Left lung (tissue), 10 donors: ENCODE data around the gene LEMD1. TPM values are rescaled to one million over a fixed set of nuclear protein-coding genes. Genes with fewer than 3 reads are reported as not detected.

ENCODE experiments used
- ATAC-seq: fragments of 200-7000 bp; cut with Tn5 transposase; one replicate; pipeline ENCODE4 v1.9.1; 2020; ENCODE audit warnings: moderate library complexity
- DNase-seq, 4 donors: peaks; one replicate each; pipeline ENCODE4 v3.0.0-alpha.2; 2013 to 2020
- H3K27ac ChIP-seq, 2 donors: fragments of 200-600 bp; sonication (generic) in 1 of 2; one replicate each; pipeline versions ENCODE4 v1.5.0 to v1.8.0; 2020 to 2021
- H3K27me3 ChIP-seq, 2 donors: fragments of 200-600 bp; sonication (generic) in 1 of 2; one replicate each; pipeline versions ENCODE4 v1.5.0 to v1.8.0; 2020 to 2021
- H3K36me3 ChIP-seq, 2 donors: fragments of 200-600 bp; sonication (generic) in 1 of 2; one replicate each; pipeline versions ENCODE4 v1.5.0 to v1.8.0; 2020 to 2021
- H3K4me1 ChIP-seq, 2 donors: fragments of 200-600 bp; one replicate each; pipeline ENCODE4 v1.8.0; 2021
- H3K4me3 ChIP-seq, 2 donors: fragments of 200-600 bp; sonication (generic) in 1 of 2; one replicate each; pipeline versions ENCODE4 v1.5.0 to v1.8.0; 2020 to 2021; ENCODE audit warnings: mild to moderate bottlenecking in 1 of 2
- H3K9me3 ChIP-seq, 2 donors: fragments of 200-600 bp; sonication (generic) in 1 of 2; one replicate each; pipeline versions ENCODE4 v1.5.0 to v1.8.0; 2020 to 2021
- CTCF ChIP-seq, 2 donors: fragments of 200-600 bp; sonication (generic) in 1 of 2; IDR thresholded peaks; one replicate each; pipeline versions ENCODE4 v1.5.0 to v1.8.0; 2021; ENCODE audit warnings: antibody characterized with exemption in 2 of 2
- intact Hi-C, 2 donors: fragments of 100-400 bp; cut with DNase I; formaldehyde crosslinking; loops; one replicate each; pipeline versions ENCODE4 v1.11.2 to v1.14.2; 2022
- polyA plus RNA-seq, 6 donors: library from polyadenylated mRNA; unstranded; fragments of 120-200 nt; gene quantifications; one replicate each; pipeline ENCODE4 v1.2.1, GENCODE V29; 2013; ENCODE audit not compliant: insufficient read length in 6 of 6
- total RNA-seq, 2 donors: library from RNA; stranded (reverse); fragmentation: NEBNext Ultra II Directional; extraction: Animal tissue kit (Norgen Biotek cat#: 25700); gene quantifications; one replicate each; pipeline ENCODE4 v1.2.1, GENCODE V29; 2021
- donor health status: DM: no; HTN: yes; CAD: no.
- donor health status: DM: no; HTN: no; CAD: no.

The LEMD1 gene
- total and polyA plus RNA-seq, 8 donors = 2.1 to 4.4 (median 3.5) TPM

GRCh38 chr1:205358579-205358978 lies 63.3 kb downstream of the LEMD1 start:
- DNase-seq = no peak
- intact Hi-C loops = loop anchor here in 1 of 2 donors (10.0 kb wide), 1 partner anchor 126 kb away; no protein-coding TSS in a partner anchor
- Histone ChIP-seq H3K36me3 (no peaks in the 10 kb centered on the region), H3K4me1 (peaks cover 0 to 6% of the 10 kb centered on the region in 2 donors), H3K9me3 (no peaks in the 10 kb centered on the region), H3K27me3 (peaks cover 0 to 12% of the 10 kb centered on the region in 2 donors), H3K27ac (no peak overlapping the region), H3K4me3 (no peak overlapping the region)
- no peak for ATAC-seq
- no peak for TF ChIP-seq CTCF (IDR thresholded peaks at IDR 0.05)

GRCh38 chr1:205357567-205357966 lies 64.3 kb downstream of the LEMD1 start:
- H3K4me3 ChIP-seq = no peak overlapping the region
- no peak for TF ChIP-seq CTCF (IDR thresholded peaks at IDR 0.05)
- peaks cover 0 to 12% of the 10 kb centered on the region in 2 donors for H3K27me3 ChIP-seq
- H3K36me3 ChIP-seq = no peaks in the 10 kb centered on the region
- ATAC-seq (no peak), DNase-seq (no peak)
- no peak overlapping the region for H3K27ac ChIP-seq
- intact Hi-C loops = loop anchor here in 1 of 2 donors (10.0 kb wide), 1 partner anchor 127 kb away; no protein-coding TSS in a partner anchor
- peaks cover 0 to 6% of the 10 kb centered on the region in 2 donors for H3K4me1 ChIP-seq
- no peaks in the 10 kb centered on the region for H3K9me3 ChIP-seq

GRCh38 chr1:205356440-205357139 lies 65.3 kb downstream of the LEMD1 start, which contains the start of gene KLHDC8A:
Gene KLHDC8A (minus strand): TSS chr1:205356922. CDS start chr1:205343604, 13,318 bp downstream.
- H3K27ac ChIP-seq = no peak within 1 kb of the TSS

GRCh38 chr1:205355075-205355453 lies 66.8 kb downstream of the LEMD1 start:
- H3K9me3 ChIP-seq = no peaks in the 10 kb centered on the region
- no peaks in the 10 kb centered on the region for H3K36me3 ChIP-seq
- intact Hi-C loops = loop anchor here in 1 of 2 donors (10.0 kb wide), 1 partner anchor 130 kb away; no protein-coding TSS in a partner anchor
- peaks cover 0 to 8% of the 10 kb centered on the region in 2 donors for H3K27me3 ChIP-seq
- peaks cover 0 to 6% of the 10 kb centered on the region in 2 donors for H3K4me1 ChIP-seq
- DNase-seq = peak in 1 of 4 donors; percentile 81
- TF ChIP-seq CTCF (IDR thresholded peaks at IDR 0.05) = no peak
- H3K27ac ChIP-seq = peak overlapping the region in 1 of 2 donors; percentile 10
- peak; percentile 86 for ATAC-seq
- no peak overlapping the region for H3K4me3 ChIP-seq

More at GRCh38 chr1:205356440-205357139, 65.3 kb downstream of the LEMD1 start, which contains the start of gene KLHDC8A:
- H3K4me1 ChIP-seq = peaks cover 0 to 6% of the 10 kb centered on the region in 2 donors
- intact Hi-C loops = loop anchor here in 1 of 2 donors (10.0 kb wide), 1 partner anchor 128 kb away; no protein-coding TSS in a partner anchor
- peak in 2 of 4 donors; percentile 64 to 82 for DNase-seq
- no peak for TF ChIP-seq CTCF (IDR thresholded peaks at IDR 0.05)
- no peaks in the 10 kb centered on the region for H3K36me3 ChIP-seq
- H3K9me3 ChIP-seq = no peaks in the 10 kb centered on the region
- H3K4me3 ChIP-seq = no peak within 1 kb of the TSS
- no peak for ATAC-seq
- peaks cover 0 to 12% of the 10 kb centered on the region in 2 donors for H3K27me3 ChIP-seq
